GM21825 (cell line): ENCODE measurements around the gene MPRIP.
"Not testable (repeated sequence)": the region's sequence is repeated elsewhere in the genome, so short reads cannot be mapped to it uniquely, and the experiment has no call there.

Experiments
- ATAC-seq: cut with Tn5 transposase; IDR thresholded peaks from one replicate; pipeline ENCODE4 v1.9.1; 2021; ENCODE audit warnings: mild to moderate bottlenecking, moderate library complexity; ENCODE audit not compliant: unreplicated experiment

MPRIP gene, protein sequence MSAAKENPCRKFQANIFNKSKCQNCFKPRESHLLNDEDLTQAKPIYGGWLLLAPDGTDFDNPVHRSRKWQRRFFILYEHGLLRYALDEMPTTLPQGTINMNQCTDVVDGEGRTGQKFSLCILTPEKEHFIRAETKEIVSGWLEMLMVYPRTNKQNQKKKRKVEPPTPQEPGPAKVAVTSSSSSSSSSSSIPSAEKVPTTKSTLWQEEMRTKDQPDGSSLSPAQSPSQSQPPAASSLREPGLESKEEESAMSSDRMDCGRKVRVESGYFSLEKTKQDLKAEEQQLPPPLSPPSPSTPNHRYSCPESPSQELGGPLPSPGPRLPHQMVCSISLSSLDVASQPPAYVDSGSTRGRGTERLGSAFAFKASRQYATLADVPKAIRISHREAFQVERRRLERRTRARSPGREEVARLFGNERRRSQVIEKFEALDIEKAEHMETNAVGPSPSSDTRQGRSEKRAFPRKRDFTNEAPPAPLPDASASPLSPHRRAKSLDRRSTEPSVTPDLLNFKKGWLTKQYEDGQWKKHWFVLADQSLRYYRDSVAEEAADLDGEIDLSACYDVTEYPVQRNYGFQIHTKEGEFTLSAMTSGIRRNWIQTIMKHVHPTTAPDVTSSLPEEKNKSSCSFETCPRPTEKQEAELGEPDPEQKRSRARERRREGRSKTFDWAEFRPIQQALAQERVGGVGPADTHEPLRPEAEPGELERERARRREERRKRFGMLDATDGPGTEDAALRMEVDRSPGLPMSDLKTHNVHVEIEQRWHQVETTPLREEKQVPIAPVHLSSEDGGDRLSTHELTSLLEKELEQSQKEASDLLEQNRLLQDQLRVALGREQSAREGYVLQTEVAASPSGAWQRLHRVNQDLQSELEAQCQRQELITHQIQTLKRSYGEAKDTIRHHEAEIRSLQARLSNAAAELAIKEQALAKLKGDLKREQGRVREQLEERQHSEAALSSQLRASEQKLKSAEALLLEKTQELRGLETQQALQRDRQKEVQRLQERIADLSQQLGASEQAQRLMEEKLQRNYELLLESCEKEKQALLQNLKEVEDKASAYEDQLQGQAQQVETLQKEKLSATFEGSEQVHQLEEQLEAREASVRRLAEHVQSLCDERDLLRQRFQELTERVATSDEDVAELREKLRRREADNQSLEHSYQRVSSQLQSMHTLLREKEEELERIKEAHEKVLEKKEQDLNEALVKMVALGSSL (N-terminal part only)

DNA sequence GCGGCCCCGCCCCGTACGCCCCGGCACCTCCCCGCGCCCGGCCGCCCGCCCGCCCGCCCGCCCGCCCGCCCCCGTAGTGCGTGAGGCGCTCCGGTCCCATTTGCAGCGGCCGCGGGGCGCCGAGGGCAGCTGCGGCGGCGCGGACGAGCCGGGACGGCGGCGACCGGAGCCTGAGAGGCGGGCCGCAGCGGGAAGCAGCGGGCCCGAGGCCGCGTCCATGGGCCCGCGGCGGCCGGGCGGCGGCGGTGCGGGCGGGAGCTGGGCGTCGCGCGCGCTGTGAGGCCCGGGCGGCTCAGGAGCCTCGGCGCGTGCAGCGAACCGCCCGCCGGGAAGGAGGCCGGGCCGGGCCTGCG is at the start of gene MPRIP:
Gene MPRIP, plus strand, starts transcription at position 74 of the 353 bp plus-strand sequence. CDS start 392 bp downstream, outside the sequence.
- no peak for ATAC-seq

DNA sequence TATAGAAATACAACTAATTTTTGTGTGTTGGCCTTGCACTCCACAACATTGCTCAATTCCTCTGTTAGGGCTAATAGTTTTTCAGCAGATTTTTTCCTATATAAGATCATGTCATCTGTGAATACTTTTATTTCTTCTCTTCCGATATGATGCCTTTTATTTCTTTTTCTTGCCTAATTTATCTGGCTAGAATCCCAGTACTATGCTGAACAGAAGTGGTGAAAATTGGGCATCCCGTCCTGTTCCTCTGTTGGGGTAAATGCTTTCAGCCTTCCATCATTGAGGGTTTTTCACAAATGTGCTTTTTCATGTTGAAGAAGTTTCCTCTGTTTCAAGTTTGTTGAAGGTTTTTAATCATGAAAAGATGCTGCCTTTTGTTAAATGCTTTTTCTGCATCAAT is 47.6 kb upstream of the MPRIP start:
- ATAC-seq, result no peak

DNA sequence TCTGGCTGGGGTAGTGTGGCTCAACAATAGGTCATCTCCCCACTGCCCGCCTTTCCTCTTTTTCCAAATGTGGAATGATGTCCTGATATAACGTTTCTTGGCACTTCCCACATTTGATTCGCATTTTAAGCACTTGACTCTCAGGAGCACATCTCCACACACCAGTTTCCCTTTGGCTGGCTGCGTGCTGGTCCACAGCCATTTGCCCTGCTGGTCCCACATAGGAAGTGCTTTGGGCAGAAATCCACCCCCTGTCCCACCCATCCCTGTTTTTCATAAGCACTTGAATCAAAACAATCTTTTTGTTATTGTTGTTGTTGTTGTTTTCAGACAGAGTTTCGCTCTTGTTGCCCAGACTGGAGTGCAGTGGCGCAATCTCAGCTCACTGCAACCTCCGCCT is 46.3 kb upstream of the MPRIP start:
- no peak for ATAC-seq

DNA sequence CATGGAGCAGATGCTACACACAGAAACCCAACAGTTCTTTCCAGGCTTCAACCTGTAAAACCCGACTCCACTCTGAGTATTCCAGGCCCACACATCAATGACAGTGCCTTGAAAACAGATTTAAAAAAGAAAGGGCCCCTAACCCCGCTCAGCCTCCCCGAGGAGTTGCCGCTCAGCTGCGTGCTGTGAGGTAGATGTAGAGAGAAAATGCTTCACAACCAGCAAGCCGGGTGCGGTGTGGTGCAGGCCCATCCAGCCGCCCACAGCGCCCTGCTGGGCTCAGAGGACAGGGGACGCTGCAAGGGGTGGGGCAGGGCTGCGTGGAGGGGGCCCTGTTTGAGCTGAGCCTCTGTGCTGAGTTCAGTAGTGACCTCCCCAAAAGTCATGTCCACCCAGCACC is 45.5 kb upstream of the MPRIP start:
- not testable (repeated sequence) for ATAC-seq

DNA sequence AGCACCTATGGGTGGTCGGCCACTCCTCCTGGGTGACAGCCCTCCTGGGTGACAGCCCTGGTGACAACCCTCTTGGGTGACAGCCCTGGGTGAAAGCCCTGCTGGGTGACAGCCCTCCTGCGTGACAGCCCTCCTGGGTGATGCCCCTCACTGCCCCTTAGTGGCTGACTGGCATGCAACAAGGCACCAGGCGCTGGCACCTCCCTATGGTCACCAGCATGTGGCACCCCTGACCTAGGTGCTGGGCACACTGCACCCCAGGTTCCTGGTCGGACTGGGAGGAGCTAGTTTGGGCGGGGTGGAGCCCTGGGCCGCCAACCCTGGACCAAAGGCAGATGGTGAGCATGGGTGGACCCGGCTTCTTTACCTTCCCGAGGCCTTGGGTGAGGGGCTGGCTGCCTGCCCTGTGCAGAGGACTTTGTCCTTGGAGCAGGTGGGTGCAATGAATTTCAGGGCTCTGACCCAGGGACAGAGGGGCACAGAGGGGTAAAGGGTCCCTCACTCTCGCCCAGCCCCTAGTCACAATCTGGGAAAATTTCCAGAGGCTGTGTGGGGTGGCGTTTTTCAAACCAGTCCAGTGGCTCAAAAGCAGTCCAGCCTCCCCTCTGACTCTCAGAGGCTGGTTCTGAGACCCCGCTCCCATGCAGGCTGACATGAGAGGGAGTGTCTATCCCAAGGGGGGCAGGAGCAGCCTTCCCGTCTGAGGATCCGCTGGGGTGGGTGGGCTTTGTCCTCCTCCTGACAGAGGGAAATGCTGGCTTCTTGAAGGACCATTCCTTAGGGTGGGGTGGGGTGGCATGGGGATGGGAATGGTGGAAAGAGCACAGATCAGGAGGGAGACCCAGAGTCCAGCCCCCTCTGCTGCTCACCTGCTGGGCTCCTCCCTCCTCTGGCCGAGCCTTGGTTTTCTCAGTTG is 44.5 kb upstream of the MPRIP start:
- no peak for ATAC-seq

DNA sequence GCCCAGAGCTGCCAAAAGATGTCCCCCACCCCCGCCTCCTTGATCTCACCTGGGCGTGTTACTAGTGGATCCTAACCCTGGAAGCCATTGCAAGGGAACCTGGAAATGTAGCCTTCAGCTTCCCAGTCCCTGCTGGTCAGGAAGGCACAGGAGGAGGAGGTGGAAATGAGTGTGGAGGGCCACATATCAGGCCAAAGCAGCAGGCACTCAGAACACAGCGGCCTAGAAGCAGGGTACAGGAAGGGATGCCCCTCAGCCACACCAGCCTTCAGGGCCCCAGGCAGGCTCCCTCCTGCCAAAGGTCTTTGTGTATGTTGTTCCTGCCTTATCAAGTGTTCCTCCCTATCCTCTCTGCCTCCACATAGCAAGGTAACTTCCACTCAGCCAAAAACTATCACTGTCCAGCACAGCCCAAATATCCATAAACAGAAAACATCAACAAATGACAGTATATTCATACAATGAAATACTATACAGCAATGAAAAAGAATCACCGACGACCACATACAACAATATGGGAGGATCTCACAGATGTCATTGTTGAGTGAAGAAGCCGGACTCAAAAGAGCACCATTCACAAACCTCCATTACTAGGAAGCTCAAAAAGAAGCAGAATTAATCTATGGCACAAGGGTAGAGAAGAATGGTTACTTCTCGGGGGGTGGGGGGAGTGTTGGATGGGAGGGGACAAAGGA is 42.2 kb upstream of the MPRIP start:
- ATAC-seq, result no peak

DNA sequence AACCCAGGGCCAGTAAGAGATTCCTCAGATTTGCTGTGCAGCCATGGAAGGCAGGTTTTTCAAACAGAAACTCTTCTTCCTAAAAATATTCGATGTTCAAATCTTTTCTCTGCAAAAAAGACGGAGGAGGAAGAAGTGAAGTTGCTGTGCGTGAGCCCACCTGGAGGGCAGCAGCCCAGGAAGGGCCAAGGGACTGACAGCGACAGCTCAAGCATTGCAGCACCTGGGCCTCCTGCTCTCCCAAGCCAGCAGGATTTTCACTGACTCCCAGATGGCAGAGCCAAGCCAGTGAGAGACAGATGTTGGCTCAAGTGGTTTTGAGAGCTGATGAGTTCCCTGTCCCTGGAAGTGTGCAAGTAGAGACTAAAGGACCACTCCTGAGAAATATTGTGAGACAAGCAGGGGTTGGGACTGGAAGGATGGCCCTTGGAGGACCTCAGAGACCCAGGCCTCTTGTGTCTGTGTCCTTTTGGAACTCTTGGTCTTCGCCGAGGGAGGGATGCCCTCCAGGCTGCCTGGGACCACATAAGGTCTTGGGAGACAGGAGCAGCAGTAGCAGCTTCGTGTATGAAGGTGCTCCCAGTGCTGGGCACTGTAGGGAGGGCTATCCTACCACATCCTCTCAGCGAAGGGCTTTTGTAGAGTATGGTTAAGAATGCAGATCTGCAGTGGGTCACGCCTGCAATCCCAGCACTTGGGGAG is 41.0 kb upstream of the MPRIP start:
- no peak for ATAC-seq

DNA sequence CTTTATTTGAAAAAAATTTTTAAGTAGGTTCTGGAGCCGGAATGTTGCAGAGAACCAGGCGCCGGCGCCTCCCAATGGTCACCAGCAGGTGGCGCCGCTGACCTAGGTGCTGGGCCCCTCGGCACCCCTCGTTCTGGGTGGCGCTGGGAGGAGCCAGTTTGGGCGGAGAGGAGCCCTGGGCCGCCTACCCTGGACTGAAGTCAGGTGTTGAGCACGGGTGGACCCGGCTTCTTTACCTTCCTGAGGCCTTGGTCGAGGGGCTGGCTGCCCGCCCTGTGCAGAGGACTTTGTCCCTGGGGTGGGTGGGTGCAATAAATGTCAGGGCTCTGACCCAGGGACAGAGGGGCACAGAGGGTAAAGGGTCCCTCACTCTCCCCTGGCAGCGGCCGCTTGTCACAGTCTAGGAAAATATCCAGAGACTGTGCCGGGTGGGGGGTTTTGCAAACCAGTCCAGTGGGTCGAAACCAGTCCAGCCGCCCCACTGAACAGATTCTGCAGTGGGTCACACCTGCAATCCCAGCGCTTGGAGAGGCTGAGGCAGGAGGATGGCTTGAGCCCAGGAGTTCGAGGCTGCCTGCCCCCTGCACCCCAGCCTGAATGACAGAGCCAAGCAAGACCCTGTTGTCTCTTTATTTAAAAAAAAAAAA is 40.3 kb upstream of the MPRIP start:
- peak; percentile 69 for ATAC-seq

DNA sequence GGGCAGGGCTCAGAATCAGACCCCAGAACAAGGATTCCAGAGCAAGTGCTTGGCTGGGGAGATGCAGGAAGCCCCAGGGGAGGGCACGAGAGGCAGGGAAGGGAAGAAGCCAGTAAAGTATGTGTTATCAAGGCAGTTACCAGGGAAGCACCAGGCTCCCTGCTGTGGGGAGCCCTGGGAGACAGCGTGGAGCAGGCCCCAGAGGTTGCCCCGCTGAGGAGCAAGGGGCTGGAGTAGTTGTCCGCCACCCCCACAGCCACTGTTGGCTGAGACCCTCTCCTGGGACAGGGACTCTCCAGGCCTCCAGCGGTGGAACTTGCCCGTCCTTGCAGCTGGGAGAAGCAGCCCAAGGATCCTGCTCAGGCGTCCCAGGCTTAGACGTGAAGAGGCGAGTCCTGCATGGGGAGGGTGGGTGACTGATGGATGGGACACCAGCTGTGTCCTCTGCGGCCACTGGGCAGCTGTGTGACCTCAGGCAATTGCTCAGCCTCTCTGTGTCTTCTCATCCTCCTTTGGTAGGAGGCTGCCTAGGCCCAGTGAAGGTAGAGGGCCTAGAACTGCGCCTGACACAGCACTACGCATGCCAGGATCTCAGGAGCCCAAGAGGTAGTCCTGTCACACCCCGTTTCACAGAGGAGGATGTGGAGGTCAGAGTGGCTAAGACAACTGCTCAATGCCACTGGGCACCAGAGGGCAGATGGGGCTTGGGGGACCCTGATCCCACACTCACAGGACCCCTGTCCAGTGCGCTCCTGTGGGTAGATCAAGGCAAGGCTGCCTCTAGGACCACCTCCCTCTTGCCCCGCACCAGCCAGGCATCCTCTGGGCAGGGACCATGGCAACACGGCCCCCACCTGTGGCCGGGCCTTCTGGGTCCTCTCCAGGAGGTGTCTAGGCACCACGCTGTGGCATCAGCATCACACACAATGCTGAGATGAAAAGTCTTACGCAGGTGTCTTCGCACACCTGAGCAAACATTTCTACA is 39.2 kb upstream of the MPRIP start:
- not testable (repeated sequence) for ATAC-seq

DNA sequence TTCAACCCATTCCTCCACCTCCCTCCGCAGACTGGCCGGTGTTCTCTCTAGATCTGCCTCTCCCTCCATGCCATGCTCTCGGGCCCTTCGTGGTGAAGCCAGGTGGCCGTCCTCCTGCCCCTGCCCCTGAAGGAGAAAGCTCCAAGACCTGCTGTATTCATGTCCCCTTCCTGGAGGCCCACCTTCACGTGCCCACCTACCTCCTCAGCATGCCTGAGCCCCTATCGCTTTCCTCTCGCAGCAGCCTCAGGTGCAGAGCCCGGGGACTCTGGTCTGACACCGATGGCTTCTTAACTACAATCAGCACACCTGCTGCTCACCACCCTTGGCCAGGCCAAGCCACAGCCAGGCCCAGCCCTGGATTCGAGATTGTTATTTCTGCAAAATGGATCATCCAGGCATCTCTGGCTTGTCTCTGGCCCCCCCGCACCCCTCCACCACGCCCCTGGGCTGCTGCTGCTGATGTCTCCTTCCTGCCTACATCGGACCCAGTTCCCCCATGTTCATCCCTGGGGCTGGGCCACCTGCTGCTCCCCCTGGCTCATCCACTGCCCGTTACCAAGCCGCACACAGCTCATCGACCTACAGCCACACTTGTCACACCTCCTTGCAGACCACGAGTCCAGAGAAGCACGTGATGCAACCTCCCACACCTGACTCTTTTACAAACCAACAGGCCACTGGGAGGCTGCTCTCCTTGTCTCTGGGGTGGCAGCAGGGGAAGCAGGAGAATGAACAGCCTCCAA is 37.8 kb upstream of the MPRIP start:
- ATAC-seq, result no peak

DNA sequence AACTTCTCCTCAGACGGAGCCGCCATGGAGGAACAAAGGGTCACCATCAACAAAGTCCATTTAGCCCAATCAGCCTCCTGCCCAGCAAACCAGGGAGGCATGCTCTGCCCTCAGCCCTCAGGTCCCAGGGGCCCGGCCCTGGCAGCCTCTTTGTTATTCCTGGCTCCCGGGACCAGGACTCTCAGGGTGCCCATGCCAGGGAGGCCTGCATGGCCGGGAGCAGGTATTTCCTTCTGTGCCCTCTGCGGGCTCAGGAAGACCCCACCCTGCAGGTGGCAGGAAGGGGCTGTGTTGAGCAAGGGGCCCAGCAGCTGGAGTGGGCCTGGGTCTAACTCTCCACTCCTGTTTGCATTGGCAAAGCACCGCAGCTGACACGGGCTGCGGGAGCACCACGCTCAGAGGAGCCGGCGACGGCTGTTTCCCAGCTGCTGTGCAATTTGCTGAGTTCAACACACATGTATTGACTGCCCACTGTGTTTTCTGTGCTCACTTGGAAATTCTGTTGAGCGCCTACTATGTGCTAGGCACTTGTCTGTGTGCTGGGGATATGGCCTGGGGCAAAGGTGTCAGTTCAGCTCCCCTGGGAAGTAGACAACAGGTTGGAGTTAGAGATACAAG is 37.2 kb upstream of the MPRIP start:
- ATAC-seq, result not testable (repeated sequence)

DNA sequence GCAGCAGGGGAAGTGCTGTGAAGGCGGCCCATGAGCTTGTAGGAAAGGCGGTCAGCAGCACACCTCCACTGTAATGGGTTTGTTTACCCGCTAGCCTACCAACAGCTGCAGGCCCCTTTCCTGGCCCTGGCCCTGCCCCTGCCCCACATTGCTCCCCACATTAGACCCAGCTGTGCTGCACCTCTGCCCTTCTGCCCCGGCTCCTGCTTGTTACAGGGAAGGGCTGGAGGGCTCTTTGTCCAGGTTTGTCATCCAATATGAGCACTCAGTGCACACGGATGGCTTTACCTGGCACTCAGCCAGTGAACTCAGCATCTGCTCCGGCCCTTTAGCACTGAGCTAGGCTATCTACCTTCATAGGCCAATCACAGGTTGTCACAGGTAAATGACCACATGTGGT is 34.4 kb upstream of the MPRIP start:
- ATAC-seq, result not testable (repeated sequence)

DNA sequence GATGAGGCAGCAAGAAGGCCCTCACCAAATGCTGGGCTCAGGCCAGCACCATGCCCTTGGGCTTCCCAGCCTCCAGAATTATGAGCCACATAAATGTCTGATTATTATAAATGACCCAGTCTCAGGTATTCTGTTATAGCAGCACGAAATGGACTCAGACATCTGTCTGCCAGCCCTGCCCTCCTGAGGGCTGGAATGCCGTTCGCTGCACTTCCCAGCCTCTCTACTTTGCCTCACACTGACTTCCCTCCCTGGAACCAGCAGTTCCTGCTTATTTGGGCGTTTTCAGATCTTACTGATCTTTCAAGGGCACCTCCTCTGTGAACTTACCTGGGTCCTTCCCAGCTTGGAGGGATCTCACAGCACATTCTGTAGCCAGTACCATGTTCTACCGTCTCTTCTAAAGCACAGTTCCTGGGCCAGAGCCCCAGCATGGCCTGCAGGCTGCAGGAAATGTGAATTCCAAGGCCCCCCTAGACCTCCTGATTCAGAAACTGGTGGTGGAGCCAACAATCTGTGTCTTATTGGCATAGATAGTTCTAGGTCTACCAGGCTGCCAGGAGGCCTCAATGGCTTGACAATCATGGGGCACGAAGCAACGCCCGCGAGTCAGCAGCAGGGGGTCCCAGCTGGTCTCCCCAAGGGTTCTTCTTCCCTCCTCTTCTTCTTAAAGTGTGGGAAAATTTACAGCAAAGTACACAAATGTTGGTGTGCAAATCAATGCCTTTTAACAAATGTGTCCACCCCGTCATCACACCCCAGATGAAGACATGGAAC is 33.4 kb upstream of the MPRIP start:
- ATAC-seq, result not testable (repeated sequence)

DNA sequence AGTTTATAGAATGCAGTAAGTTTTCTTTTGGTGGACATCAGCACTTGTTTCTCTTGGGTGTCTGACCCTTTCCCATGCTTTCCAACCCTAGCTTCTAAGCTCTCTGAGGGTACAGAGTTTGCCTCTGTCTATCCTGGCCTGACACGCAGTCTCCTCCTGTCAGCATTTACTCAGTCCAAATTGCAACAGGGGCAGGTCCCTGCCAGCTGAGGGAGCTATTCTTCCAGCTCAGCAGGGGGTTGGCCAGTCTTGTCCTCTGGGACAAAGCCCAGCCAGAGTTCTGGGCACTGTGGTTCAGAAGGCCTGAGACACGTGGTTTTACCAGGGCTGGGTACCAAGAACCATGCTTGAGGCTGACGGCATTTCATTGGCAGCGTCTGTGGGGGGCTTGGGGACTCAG is 32.3 kb upstream of the MPRIP start:
- not testable (repeated sequence) for ATAC-seq

DNA sequence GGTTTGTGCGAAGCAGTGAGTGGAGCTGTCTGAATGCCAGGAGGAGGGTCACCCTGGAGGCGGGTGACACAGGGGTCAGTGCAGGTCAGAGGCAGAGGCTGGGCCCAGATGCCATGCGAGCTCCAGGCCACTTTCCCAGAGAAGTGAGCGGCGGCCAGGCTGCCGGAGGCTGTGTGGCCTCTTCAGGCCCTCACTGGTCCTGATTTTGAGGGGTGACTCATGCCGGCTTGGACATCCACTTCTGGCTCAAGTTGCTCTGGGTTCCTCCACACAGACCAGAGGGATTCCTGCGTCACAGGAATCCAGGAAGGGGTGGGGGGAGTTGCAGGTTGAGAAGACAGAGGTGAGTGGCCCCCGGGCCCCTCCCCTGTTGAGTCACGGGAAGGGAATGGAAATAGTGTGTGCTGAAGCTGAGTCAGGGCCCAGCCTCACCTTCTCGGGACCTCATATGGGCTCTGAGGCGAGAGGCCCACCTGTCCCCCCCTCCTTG is 31.7 kb upstream of the MPRIP start:
- not testable (repeated sequence) for ATAC-seq
